ENCODE results near the gene NREP.

DNA sequence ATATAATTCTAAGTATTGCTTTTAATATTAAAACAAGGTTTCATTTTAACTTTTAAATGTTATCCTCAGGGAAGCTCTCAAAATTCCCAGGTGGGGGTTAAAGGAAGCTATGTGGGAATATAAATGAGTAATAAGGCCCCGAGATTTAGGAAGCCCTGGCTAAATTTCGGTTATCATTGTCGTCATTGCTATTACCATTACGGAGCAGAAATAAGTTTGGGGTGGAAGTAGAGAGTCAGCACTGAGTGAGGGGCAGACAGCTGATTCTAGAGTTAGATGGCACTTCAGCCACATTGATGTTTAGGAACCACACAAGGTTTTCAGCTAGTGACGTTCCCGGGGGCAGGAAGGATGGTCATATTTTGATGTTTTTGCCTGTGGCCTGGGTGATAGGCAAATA, 74.9 kb downstream of the NREP start:
- TF ChIP-seq, protein P1, sequence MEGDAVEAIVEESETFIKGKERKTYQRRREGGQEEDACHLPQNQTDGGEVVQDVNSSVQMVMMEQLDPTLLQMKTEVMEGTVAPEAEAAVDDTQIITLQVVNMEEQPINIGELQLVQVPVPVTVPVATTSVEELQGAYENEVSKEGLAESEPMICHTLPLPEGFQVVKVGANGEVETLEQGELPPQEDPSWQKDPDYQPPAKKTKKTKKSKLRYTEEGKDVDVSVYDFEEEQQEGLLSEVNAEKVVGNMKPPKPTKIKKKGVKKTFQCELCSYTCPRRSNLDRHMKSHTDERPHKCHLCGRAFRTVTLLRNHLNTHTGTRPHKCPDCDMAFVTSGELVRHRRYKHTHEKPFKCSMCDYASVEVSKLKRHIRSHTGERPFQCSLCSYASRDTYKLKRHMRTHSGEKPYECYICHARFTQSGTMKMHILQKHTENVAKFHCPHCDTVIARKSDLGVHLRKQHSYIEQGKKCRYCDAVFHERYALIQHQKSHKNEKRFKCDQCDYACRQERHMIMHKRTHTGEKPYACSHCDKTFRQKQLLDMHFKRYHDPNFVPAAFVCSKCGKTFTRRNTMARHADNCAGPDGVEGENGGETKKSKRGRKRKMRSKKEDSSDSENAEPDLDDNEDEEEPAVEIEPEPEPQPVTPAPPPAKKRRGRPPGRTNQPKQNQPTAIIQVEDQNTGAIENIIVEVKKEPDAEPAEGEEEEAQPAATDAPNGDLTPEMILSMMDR (IDR thresholded peaks at IDR 0.05): no peak
- TF ChIP-seq POLR2AphosphoS5 (IDR thresholded peaks at IDR 0.05): no peak
- TF ChIP-seq POLR2A (IDR thresholded peaks at IDR 0.05): no peak
